ENCODE results near the gene RHEBL1. TPM values are rescaled to one million over a fixed set of nuclear protein-coding genes. Genes with fewer than 3 reads are reported as not detected.
A peak's percentile ranks its signal among the peaks of the same experiment; 100 is the strongest.

Gene RHEBL1
- total RNA-seq, 1 donor from 2014 or later: 0.95 TPM

- no peak for DNase-seq (ENCODE audit: low spot score)
- Mint-ChIP-seq H3K9me3 (ENCODE audit: low read depth) (no peaks in the 10 kb centered on the region), H3K36me3 (ENCODE audit: low read depth) (peaks cover 56% of the 10 kb centered on the region), H3K4me1 (ENCODE audit: low read depth) (no peaks in the 10 kb centered on the region), H3K27me3 (ENCODE audit: low read depth) (no peaks in the 10 kb centered on the region), H3K27ac (ENCODE audit: unreplicated experiment) (no peak overlapping the region), H3K4me3 (ENCODE audit: unreplicated experiment) (no peak overlapping the region)
- no peak for TF ChIP-seq CTCF (IDR thresholded peaks at IDR 0.05)
Measured at GRCh38 chr12:49043241-49043640, 26.5 kb downstream of the RHEBL1 start.

DNA sequence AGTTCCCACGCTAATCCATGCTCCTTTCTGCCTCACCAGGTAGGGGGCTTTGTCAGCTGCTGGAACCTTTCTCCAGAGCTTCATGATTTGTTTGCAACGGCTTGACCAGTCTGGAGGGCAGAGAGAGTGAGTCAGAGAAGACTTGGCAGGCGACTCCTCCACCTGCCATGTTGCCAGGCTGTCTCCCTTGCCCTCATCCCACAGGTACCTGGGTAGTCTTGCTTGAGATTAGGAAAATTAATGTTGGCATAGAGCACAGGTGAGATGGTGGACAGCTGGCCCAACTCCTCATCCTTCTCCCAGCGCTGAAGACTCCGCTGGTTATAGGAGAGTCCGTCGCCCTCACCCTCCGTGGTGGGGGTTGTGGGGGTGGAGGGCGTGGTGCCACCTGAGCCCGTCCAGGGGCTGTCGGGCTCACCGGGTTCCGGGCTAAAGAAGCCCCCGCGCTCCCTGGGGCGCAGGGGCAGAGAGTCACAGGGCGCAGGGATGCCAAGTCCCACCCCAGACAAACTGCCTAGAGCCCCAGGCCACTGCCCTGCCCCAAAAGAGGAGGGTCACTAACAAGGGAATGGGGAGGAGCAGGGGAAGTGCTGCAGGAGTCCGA is 27.8 kb downstream of the RHEBL1 start:
- H3K27ac Mint-ChIP-seq (ENCODE audit: unreplicated experiment): no peak overlapping the region
- no peaks in the 10 kb centered on the region for H3K27me3 Mint-ChIP-seq (ENCODE audit: low read depth)
- H3K36me3 Mint-ChIP-seq (ENCODE audit: low read depth): peaks cover 53% of the 10 kb centered on the region
- H3K4me3 Mint-ChIP-seq (ENCODE audit: unreplicated experiment): no peak overlapping the region
- no peaks in the 10 kb centered on the region for H3K9me3 Mint-ChIP-seq (ENCODE audit: low read depth)
- H3K4me1 Mint-ChIP-seq (ENCODE audit: low read depth): no peaks in the 10 kb centered on the region
- no peak for TF ChIP-seq CTCF (IDR thresholded peaks at IDR 0.05)
- no peak for DNase-seq (ENCODE audit: low spot score)

DNA sequence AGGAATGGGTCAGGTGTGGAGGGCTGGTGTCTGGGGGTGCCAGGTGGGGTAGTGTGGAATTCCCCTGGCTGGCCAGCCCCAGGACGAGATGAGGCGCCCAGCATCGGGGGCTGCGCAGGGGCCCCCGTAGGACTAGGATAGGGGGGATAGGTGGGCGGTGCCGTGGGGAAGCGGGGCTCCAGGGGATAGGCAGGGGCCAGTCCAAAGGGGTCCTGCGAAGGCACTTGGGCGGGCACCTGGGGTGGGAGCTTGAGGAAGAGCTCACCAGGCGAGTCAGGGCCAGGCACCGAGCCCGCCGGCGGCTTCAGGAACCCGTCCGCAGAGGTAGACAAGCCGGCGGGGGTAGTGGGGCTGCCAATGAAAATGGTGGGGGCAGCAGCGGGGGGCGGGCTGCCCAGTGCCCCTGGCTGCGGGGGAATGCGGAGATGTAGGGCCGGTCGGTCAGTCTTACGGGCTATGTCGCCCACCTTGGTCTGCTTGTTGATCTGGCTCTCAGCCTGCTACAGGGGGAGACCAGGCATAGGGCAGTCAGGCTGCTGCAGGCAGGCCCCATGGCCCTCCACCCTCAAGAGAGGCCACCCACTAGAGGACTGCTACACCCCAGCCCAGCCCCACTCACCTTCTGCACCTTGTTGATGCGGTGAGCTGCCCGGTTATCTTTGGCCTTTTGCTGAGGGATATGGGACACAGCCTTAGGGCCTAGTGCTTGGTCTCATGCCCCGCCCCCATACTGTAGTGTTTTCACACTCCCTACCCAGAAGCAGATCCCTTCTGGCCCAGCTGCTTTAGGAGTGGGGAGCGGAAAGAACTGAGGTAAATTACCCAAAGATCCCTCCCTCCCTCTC is 28.5 kb downstream of the RHEBL1 start:
- H3K4me3 Mint-ChIP-seq (ENCODE audit: unreplicated experiment): no peak overlapping the region
- no peak for TF ChIP-seq CTCF (IDR thresholded peaks at IDR 0.05)

DNA sequence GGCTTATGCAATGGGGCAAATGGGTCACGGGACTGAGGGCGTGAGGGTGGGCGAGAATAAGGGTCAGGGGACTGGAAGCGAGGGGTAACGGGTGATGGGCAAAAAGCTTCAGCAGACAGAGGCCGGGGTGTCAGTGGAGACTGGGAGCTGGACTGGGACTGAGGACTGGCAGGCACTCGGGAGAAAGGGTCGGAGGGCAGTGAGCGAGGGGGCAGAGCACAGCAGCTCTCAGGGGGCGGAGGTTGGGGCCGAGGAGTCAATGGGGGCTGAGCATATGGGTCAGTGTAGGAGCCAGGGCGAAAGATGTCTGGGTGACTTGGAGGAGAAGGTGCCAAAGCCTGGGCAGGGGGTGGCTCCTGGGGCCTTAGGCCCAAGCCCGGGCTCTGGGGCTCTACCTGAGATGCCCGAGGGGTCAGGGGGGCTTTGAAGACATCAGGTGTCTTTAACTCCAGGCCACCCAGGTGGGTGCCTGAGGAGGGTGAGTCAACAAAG is 29.4 kb downstream of the RHEBL1 start:
- no peak for TF ChIP-seq CTCF (IDR thresholded peaks at IDR 0.05)
- Mint-ChIP-seq H3K4me3 (ENCODE audit: unreplicated experiment) (no peak overlapping the region), H3K4me1 (ENCODE audit: low read depth) (no peaks in the 10 kb centered on the region), H3K36me3 (ENCODE audit: low read depth) (peaks cover 48% of the 10 kb centered on the region), H3K27me3 (ENCODE audit: low read depth) (no peaks in the 10 kb centered on the region), H3K27ac (ENCODE audit: unreplicated experiment) (no peak overlapping the region), H3K9me3 (ENCODE audit: low read depth) (no peaks in the 10 kb centered on the region)
- DNase-seq (ENCODE audit: low spot score): peak; percentile 87

More for the DNA sequence above, 28.5 kb downstream of the RHEBL1 start:
- H3K27me3 Mint-ChIP-seq (ENCODE audit: low read depth): no peaks in the 10 kb centered on the region
- DNase-seq (ENCODE audit: low spot score): peak; percentile 90
- H3K4me1 Mint-ChIP-seq (ENCODE audit: low read depth): no peaks in the 10 kb centered on the region
- peaks cover 51% of the 10 kb centered on the region for H3K36me3 Mint-ChIP-seq (ENCODE audit: low read depth)
- no peaks in the 10 kb centered on the region for H3K9me3 Mint-ChIP-seq (ENCODE audit: low read depth)
- H3K27ac Mint-ChIP-seq (ENCODE audit: unreplicated experiment): no peak overlapping the region

Measured in chondrocyte (in vitro differentiated cells).